Inflammatory macrophage treated with lipopolysaccharide for 4 hours (primary cell): ENCODE data around the gene INPP4B.
"Not testable (repeated sequence)": the region's sequence is repeated elsewhere in the genome, so short reads cannot be mapped to it uniquely, and the experiment has no call there.

ENCODE experiments used
- DNase-seq: peaks from one replicate; pipeline ENCODE4 v3.0.0-alpha.2; 2020

INPP4B gene

GRCh38 chr4:142823796-142824195 is 22.3 kb downstream of the INPP4B start:
- no peak for DNase-seq

GRCh38 chr4:142818476-142818875 is 27.6 kb downstream of the INPP4B start:
- DNase-seq = no peak

GRCh38 chr4:142818031-142818430 is 28.1 kb downstream of the INPP4B start:
- DNase-seq = no peak

- DNase-seq = peak; percentile 59
Observed at GRCh38 chr4:142817442-142817841, 28.7 kb downstream of the INPP4B start.

GRCh38 chr4:142815834-142816233 is 30.3 kb downstream of the INPP4B start:
- DNase-seq = peak; percentile 70

- no peak for DNase-seq
Observed at GRCh38 chr4:142813388-142813787, 32.7 kb downstream of the INPP4B start.

- DNase-seq = no peak
Observed at GRCh38 chr4:142812091-142812490, 34.0 kb downstream of the INPP4B start.

GRCh38 chr4:142811034-142811433 is 35.1 kb downstream of the INPP4B start:
- no peak for DNase-seq

GRCh38 chr4:142809559-142809958 is 36.5 kb downstream of the INPP4B start:
- DNase-seq = no peak

- DNase-seq = not testable (repeated sequence)
Observed at GRCh38 chr4:142803879-142804278, 42.2 kb downstream of the INPP4B start.

- no peak for DNase-seq
Observed at GRCh38 chr4:142801966-142802365, 44.1 kb downstream of the INPP4B start.

GRCh38 chr4:142781114-142781513 is 65.0 kb downstream of the INPP4B start:
- DNase-seq = no peak

GRCh38 chr4:142778900-142779299 is 67.2 kb downstream of the INPP4B start:
- no peak for DNase-seq

GRCh38 chr4:142778430-142778829 is 67.7 kb downstream of the INPP4B start:
- no peak for DNase-seq

GRCh38 chr4:142777045-142777743 is 68.9 kb downstream of the INPP4B start:
- peak; percentile 4 for DNase-seq

GRCh38 chr4:142776026-142776425 is 70.1 kb downstream of the INPP4B start:
- DNase-seq = no peak

GRCh38 chr4:142773505-142773904 is 72.6 kb downstream of the INPP4B start:
- no peak for DNase-seq

- no peak for DNase-seq
Observed at GRCh38 chr4:142762280-142762679, 83.8 kb downstream of the INPP4B start.

- no peak for DNase-seq
Observed at GRCh38 chr4:142752202-142752786, 93.8 kb downstream of the INPP4B start.

- DNase-seq = no peak
Observed at GRCh38 chr4:142743121-142743825, 102.8 kb downstream of the INPP4B start.

- no peak for DNase-seq
Observed at GRCh38 chr4:142741995-142742394, 104.1 kb downstream of the INPP4B start.

GRCh38 chr4:142728233-142728632 is 117.9 kb downstream of the INPP4B start:
- no peak for DNase-seq

GRCh38 chr4:142727149-142727548 is 119.0 kb downstream of the INPP4B start:
- no peak for DNase-seq

GRCh38 chr4:142725886-142726285 is 120.2 kb downstream of the INPP4B start:
- DNase-seq = no peak
